ENCODE measurements around the gene LTB4R.

DNA sequence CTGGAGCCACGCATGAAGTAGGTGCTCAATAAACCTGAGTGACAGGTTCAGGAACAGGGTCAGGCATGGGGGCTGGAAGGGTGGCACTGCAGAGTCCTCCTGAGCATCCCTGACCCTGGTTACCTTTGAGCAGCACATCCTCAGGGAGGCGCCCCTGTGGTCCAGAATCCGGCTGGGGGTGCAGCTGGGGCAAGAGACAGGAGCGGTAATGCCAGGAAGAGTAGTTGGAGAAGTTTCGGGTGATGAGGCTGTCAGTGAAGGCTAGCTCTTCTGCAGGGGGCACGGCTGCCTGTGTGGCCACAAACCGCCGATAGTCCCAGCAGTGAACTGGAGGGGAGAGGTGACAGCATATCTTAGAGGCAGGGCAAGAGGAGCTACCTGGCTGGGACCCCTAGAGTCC, 41.9 kb upstream of the LTB4R start:
- TF ChIP-seq POLR2AphosphoS5 (IDR thresholded peaks at IDR 0.05; ENCODE audit: low read depth, low read length) (no peak), REST (IDR thresholded peaks at IDR 0.05; ENCODE audit: insufficient read depth in 1 of 2, low read depth in 2 of 2, low read length in 2 of 2) (no peak), TAF1 (IDR thresholded peaks at IDR 0.05; ENCODE audit: borderline replicate concordance, insufficient read depth, low read length) (no peak), SIN3A (IDR thresholded peaks at IDR 0.05; ENCODE audit: borderline replicate concordance, insufficient read depth, low read length) (no peak), FOXP2 (optimal IDR thresholded peaks at IDR 0.05; ENCODE audit: borderline replicate concordance, extremely low read depth, extremely low read length, insufficient read depth) (no peak)

Data from PFSK-1 (cell line).